ENCODE measurements around the gene CHST3.

- TF ChIP-seq ZNF274 (IDR thresholded peaks at IDR 0.05; ENCODE audit: low read depth, low read length) (no peak), YY1 (IDR thresholded peaks at IDR 0.05; ENCODE audit: insufficient read depth, insufficient read length) (no peak), SUZ12 (IDR thresholded peaks at IDR 0.05; ENCODE audit: extremely low read depth, insufficient read depth, insufficient read length) (no peak)
These were observed 47.3 kb downstream of the CHST3 start for GRCh38 chr10:72011468-72011867.
